ENCODE results near the gene MCCD1.
"Not testable (repeated sequence)": the region's sequence is repeated elsewhere in the genome, so short reads cannot be mapped to it uniquely, and the experiment has no call there.

MCCD1 gene

DNA sequence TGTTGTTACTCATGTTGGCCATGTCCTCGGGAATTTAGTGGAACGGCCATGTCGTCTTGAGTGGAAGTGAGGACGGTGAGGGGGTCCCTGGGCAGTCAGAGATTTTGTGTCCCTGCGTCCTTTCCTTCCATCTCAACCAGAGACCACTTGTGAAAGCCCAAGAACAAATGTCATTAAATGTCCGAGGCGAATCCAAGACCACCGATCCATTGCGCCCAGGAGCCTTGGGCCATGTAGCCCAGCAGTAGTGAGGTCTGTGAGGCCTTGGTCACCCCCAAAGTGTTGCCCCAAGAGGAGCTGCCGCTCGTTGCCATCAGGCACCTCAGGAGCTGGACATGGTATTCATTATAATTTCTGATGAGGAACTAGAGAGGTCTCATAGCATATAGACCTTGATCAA, 48.2 kb upstream of the MCCD1 start:
- no peaks in the 10 kb centered on the region for H3K9me3 ChIP-seq (ENCODE audit: control insufficient read depth, insufficient read depth, low read length)
- no peaks in the 10 kb centered on the region for H3K36me3 ChIP-seq (ENCODE audit: control insufficient read depth, low read length)
- H3K79me2 ChIP-seq (ENCODE audit: control insufficient read depth, low read length) = no peaks in the 10 kb centered on the region
- TF ChIP-seq CTCF (IDR thresholded peaks at IDR 0.05; ENCODE audit: low read depth, low read length, poor library complexity, severe bottlenecking) (no peak), EZH2phosphoT487 (IDR thresholded peaks at IDR 0.05; ENCODE audit: borderline replicate concordance, low read length) (no peak)
- H3K4me2 ChIP-seq (ENCODE audit: low read length) = no peak overlapping the region
- no peaks in the 10 kb centered on the region for H4K20me1 ChIP-seq (ENCODE audit: control insufficient read depth, insufficient read depth, low read depth, low read length)
- no peak overlapping the region for H3K4me3 ChIP-seq (ENCODE audit: low read length)
- peaks cover 25% of the 10 kb centered on the region for H3K4me1 ChIP-seq (ENCODE audit: control insufficient read depth, low read length)
- no peaks in the 10 kb centered on the region for H3K9me2 ChIP-seq (replicated peaks; ENCODE audit: control insufficient read depth, low read length)
- no peaks in the 10 kb centered on the region for H3K27me3 ChIP-seq (ENCODE audit: control insufficient read depth, low read length)
- peaks cover 3% of the 10 kb centered on the region; the same call in 1 of the 2 replicates for H3F3A ChIP-seq (ENCODE audit: control insufficient read depth, insufficient read depth)
- H3K27ac ChIP-seq (ENCODE audit: low read depth, low read length) = no peak overlapping the region

GRCh38 chr6:31483392-31483791, 45.4 kb upstream of the MCCD1 start:
- Histone ChIP-seq H4K20me1 (ENCODE audit: control insufficient read depth, insufficient read depth, low read depth, low read length) (no peaks in the 10 kb centered on the region), H3K4me3 (ENCODE audit: low read length) (no peak overlapping the region), H3K79me2 (ENCODE audit: control insufficient read depth, low read length) (no peaks in the 10 kb centered on the region), H3K9me2 (replicated peaks; ENCODE audit: control insufficient read depth, low read length) (no peaks in the 10 kb centered on the region), H3K27ac (ENCODE audit: low read depth, low read length) (no peak overlapping the region), H3K36me3 (ENCODE audit: control insufficient read depth, low read length) (no peaks in the 10 kb centered on the region), H3K4me1 (ENCODE audit: control insufficient read depth, low read length) (peaks cover 19% of the 10 kb centered on the region), H3K27me3 (ENCODE audit: control insufficient read depth, low read length) (no peaks in the 10 kb centered on the region), H3F3A (ENCODE audit: control insufficient read depth, insufficient read depth) (peaks cover 3% of the 10 kb centered on the region; the same call in 1 of the 2 replicates), H3K9me3 (ENCODE audit: control insufficient read depth, insufficient read depth, low read length) (no peaks in the 10 kb centered on the region), H3K4me2 (ENCODE audit: low read length) (no peak overlapping the region)
- no peak for TF ChIP-seq CTCF (IDR thresholded peaks at IDR 0.05; ENCODE audit: low read depth, low read length, poor library complexity, severe bottlenecking)

DNA sequence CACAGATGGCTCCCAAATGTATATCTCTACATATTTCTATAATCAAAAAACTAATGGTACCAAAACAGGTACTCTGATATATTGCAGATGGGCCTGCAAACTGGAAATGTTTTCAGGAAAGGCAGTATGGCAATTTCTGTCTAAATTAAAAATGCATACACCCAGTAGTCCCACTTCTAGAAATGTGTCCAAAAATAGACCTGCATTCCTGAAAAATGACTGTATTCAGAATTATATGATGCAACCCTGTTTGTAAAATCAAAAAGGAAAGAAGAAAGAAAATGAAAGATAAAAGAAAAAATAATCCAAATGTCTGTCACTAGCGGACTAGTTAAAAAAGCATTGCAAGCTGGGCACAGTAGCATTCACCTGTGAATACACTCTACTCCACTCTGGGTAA, 43.7 kb upstream of the MCCD1 start:
- Histone ChIP-seq H3F3A (ENCODE audit: control insufficient read depth, insufficient read depth) (peaks cover 3% of the 10 kb centered on the region; the same call in 1 of the 2 replicates), H3K27me3 (ENCODE audit: control insufficient read depth, low read length) (no peaks in the 10 kb centered on the region), H3K9me2 (replicated peaks; ENCODE audit: control insufficient read depth, low read length) (no peaks in the 10 kb centered on the region), H3K27ac (ENCODE audit: low read depth, low read length) (no peak overlapping the region), H4K20me1 (ENCODE audit: control insufficient read depth, insufficient read depth, low read depth, low read length) (no peaks in the 10 kb centered on the region), H3K4me3 (ENCODE audit: low read length) (no peak overlapping the region), H3K4me2 (ENCODE audit: low read length) (no peak overlapping the region), H3K9me3 (ENCODE audit: control insufficient read depth, insufficient read depth, low read length) (no peaks in the 10 kb centered on the region), H3K79me2 (ENCODE audit: control insufficient read depth, low read length) (peaks cover 3% of the 10 kb centered on the region), H3K4me1 (ENCODE audit: control insufficient read depth, low read length) (peaks cover 12% of the 10 kb centered on the region), H3K36me3 (ENCODE audit: control insufficient read depth, low read length) (no peaks in the 10 kb centered on the region)
- no peak for TF ChIP-seq CTCF (IDR thresholded peaks at IDR 0.05; ENCODE audit: low read depth, low read length, poor library complexity, severe bottlenecking)
- no peak for TF ChIP-seq EZH2phosphoT487 (IDR thresholded peaks at IDR 0.05; ENCODE audit: borderline replicate concordance, low read length)

- not testable (repeated sequence) for H3K4me3 ChIP-seq (ENCODE audit: low read length); H3K9me3 ChIP-seq (ENCODE audit: control insufficient read depth, insufficient read depth, low read length); H3K27me3 ChIP-seq (ENCODE audit: control insufficient read depth, low read length); H3K27ac ChIP-seq (ENCODE audit: low read depth, low read length); H3F3A ChIP-seq (ENCODE audit: control insufficient read depth, insufficient read depth); H3K9me2 ChIP-seq (replicated peaks; ENCODE audit: control insufficient read depth, low read length); H3K4me2 ChIP-seq (ENCODE audit: low read length); H4K20me1 ChIP-seq (ENCODE audit: control insufficient read depth, insufficient read depth, low read depth, low read length); H3K36me3 ChIP-seq (ENCODE audit: control insufficient read depth, low read length)
- peaks cover 15% of the 10 kb centered on the region for H3K79me2 ChIP-seq (ENCODE audit: control insufficient read depth, low read length)
- peaks cover 23% of the 10 kb centered on the region for H3K4me1 ChIP-seq (ENCODE audit: control insufficient read depth, low read length)
These were observed 42.5 kb upstream of the MCCD1 start for GRCh38 chr6:31486065-31486837.

DNA sequence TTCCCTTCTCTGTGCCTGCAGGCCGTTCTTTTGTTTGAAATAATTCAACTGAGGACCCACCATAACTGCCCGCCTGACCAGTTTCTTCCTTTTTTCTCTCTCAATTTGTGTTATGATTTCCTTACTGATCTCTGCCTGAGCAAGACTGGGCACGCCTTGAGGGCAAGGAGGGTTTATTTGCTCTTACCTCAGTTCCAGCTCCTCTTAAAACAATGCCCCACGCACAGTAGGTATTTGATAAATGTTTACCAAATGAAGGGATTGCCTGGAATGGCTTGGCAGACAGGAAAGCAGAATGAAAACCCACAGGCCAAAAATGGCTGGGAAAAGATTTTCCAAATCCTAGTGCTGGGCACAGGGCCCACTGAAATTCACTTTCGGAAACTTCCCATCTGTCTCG, 41.1 kb upstream of the MCCD1 start:
- H4K20me1 ChIP-seq (ENCODE audit: control insufficient read depth, insufficient read depth, low read depth, low read length); H3K27ac ChIP-seq (ENCODE audit: low read depth, low read length); H3K36me3 ChIP-seq (ENCODE audit: control insufficient read depth, low read length); H3K27me3 ChIP-seq (ENCODE audit: control insufficient read depth, low read length); H3F3A ChIP-seq (ENCODE audit: control insufficient read depth, insufficient read depth); H3K9me3 ChIP-seq (ENCODE audit: control insufficient read depth, insufficient read depth, low read length); H3K4me2 ChIP-seq (ENCODE audit: low read length); H3K9me2 ChIP-seq (replicated peaks; ENCODE audit: control insufficient read depth, low read length); H3K4me3 ChIP-seq (ENCODE audit: low read length): not testable (repeated sequence)
- peaks cover 24% of the 10 kb centered on the region for H3K79me2 ChIP-seq (ENCODE audit: control insufficient read depth, low read length)
- peaks cover 28% of the 10 kb centered on the region for H3K4me1 ChIP-seq (ENCODE audit: control insufficient read depth, low read length)

Data from DOHH2 (cell line).